HEK293 (cell line): ENCODE measurements around the gene MYOZ1.

Experiments
- FEZF1 ChIP-seq: fragments of 450-650 bp; formaldehyde crosslinking; IDR thresholded peaks from 2 replicates; pipeline ENCODE4 v1.5.1; 2016; ENCODE audit warnings: missing biosample characterization, missing genetic modification characterization
- KLF8 ChIP-seq: fragments of 450-650 bp; formaldehyde crosslinking; IDR thresholded peaks from 2 replicates; pipeline ENCODE4 v1.5.1; 2016; ENCODE audit warnings: missing biosample characterization, missing genetic modification characterization
- OSR2 ChIP-seq: fragments of 450-650 bp; formaldehyde crosslinking; IDR thresholded peaks from 2 replicates; pipeline ENCODE4 v1.5.1; 2016; ENCODE audit warnings: missing biosample characterization, missing genetic modification characterization
- TRIM28 ChIP-seq: IDR thresholded peaks from 2 replicates; pipeline ENCODE4 v1.6.1; 2011; ENCODE audit warnings: low read length, control low read depth, borderline replicate concordance
- ZBTB7A ChIP-seq: fragments of 450-650 bp; formaldehyde crosslinking; IDR thresholded peaks from 2 replicates; pipeline ENCODE4 v1.5.1; 2016; ENCODE audit warnings: low read depth, missing biosample characterization, missing genetic modification characterization
- ZEB2 ChIP-seq: fragments of 450-650 bp; formaldehyde crosslinking; IDR thresholded peaks from 2 replicates; pipeline ENCODE4 v1.5.1; 2016; ENCODE audit warnings: missing biosample characterization, missing genetic modification characterization
- ZNF10 ChIP-seq: fragments of 450-650 bp; formaldehyde crosslinking; IDR thresholded peaks from 2 replicates; pipeline ENCODE4 v1.5.1; 2017; ENCODE audit warnings: missing biosample characterization, missing genetic modification characterization
- ZNF433 ChIP-seq: fragments of 450-650 bp; formaldehyde crosslinking; IDR thresholded peaks from 2 replicates; pipeline ENCODE4 v1.5.1; 2016; ENCODE audit warnings: missing biosample characterization, missing genetic modification characterization, low read depth
- ZNF549 ChIP-seq: fragments of 450-650 bp; IDR thresholded peaks from 2 replicates; pipeline ENCODE4 v1.5.1; 2018; ENCODE audit warnings: missing biosample characterization, missing genetic modification characterization, mild to moderate bottlenecking, inconsistent platforms, moderate library complexity
- ZNF660 ChIP-seq: fragments of 450-650 bp; IDR thresholded peaks from 2 replicates; pipeline ENCODE4 v1.5.1; 2018; ENCODE audit warnings: missing biosample characterization, mild to moderate bottlenecking, missing genetic modification characterization
- ZNF792 ChIP-seq: fragments of 450-650 bp; formaldehyde crosslinking; IDR thresholded peaks from 2 replicates; pipeline ENCODE4 v1.5.1; 2016; ENCODE audit warnings: missing biosample characterization, missing genetic modification characterization
- ZNF830 ChIP-seq: fragments of 450-650 bp; IDR thresholded peaks from 2 replicates; pipeline ENCODE4 v1.5.0; 2018; ENCODE audit warnings: missing biosample characterization, missing genetic modification characterization, low read depth, mild to moderate bottlenecking, moderate library complexity
- ZNF837 ChIP-seq: fragments of 450-650 bp; formaldehyde crosslinking; IDR thresholded peaks from 2 replicates; pipeline ENCODE4 v1.5.1; 2016; ENCODE audit warnings: missing biosample characterization, missing genetic modification characterization
- ZXDB ChIP-seq: fragments of 450-650 bp; formaldehyde crosslinking; IDR thresholded peaks from 2 replicates; pipeline ENCODE4 v1.5.1; 2016; ENCODE audit warnings: missing biosample characterization, missing genetic modification characterization
- TF ChIP-seq, protein P1 (sequence below): fragments of 450-650 bp; formaldehyde crosslinking; IDR thresholded peaks from 2 replicates; pipeline ENCODE4 v1.5.1; 2016; ENCODE audit warnings: missing biosample characterization, missing genetic modification characterization
- TF ChIP-seq, protein P2 (sequence below): fragments of 450-650 bp; formaldehyde crosslinking; IDR thresholded peaks from 2 replicates; pipeline ENCODE4 v1.5.0; 2017; ENCODE audit warnings: missing biosample characterization, missing genetic modification characterization, borderline replicate concordance
- TF ChIP-seq, protein P3 (sequence below): fragments of 450-650 bp; formaldehyde crosslinking; IDR thresholded peaks from 2 replicates; pipeline ENCODE4 v1.5.1; 2016; ENCODE audit warnings: missing biosample characterization, missing genetic modification characterization
- TF ChIP-seq, protein P4 (sequence below): fragments of 450-650 bp; IDR thresholded peaks from 2 replicates; pipeline ENCODE4 v1.5.1; 2018; ENCODE audit warnings: missing biosample characterization, mild to moderate bottlenecking, missing genetic modification characterization
- TF ChIP-seq, protein P5 (sequence below): fragments of 450-650 bp; formaldehyde crosslinking; IDR thresholded peaks from 2 replicates; pipeline ENCODE4 v1.5.1; 2016; ENCODE audit warnings: missing biosample characterization, missing genetic modification characterization, borderline replicate concordance
- TF ChIP-seq, protein P6 (sequence below): fragments of 450-650 bp; formaldehyde crosslinking; IDR thresholded peaks from 2 replicates; pipeline ENCODE4 v1.5.1; 2016; ENCODE audit warnings: missing biosample characterization, missing genetic modification characterization, borderline replicate concordance

Gene MYOZ1

DNA sequence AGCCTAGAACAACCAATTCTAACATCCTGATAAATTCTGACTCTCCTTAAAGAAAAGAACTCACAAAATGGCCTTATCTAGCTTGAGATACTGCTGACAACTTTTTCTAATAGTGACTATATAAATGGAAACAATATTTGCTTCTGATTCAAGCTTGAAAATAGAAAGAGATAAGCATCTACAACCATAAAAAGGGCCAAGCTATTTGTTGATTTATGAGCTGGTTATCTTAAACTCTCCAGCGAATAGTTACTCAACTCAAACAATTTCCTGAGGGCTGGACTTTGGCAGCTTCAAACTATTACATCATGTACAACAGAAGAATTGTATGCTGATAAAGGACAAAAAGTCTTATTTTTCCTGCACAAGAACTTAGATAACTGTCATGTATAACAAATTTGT lies 54.7 kb downstream of the MYOZ1 start (continued):
- TF ChIP-seq KLF8 (tag by site-specific recombination) (peak; percentile 8; the same call in 1 of the 2 replicates), TRIM28 (peak; percentile 73; the same call in 1 of the 2 replicates), ZNF837 (tag by site-specific recombination) (no peak), ZNF830 (tag by site-specific recombination) (no peak), ZEB2 (tag by site-specific recombination) (peak; percentile 75), ZXDB (tag by site-specific recombination) (peak; percentile 77), ZNF792 (no peak), FEZF1 (tag by site-specific recombination) (peak; percentile 92), OSR2 (tag by site-specific recombination) (peak; percentile 46; the same call in 1 of the 2 replicates), ZNF10 (tag by site-specific recombination) (peak; percentile 21; the same call in 1 of the 2 replicates), ZBTB7A (tag by site-specific recombination) (no peak), ZNF660 (peak; percentile 68; the same call in 1 of the 2 replicates), ZNF433 (no peak), ZNF549 (tag by site-specific recombination) (no peak; the same call in 1 of the 2 replicates)
- TF ChIP-seq, protein P1, sequence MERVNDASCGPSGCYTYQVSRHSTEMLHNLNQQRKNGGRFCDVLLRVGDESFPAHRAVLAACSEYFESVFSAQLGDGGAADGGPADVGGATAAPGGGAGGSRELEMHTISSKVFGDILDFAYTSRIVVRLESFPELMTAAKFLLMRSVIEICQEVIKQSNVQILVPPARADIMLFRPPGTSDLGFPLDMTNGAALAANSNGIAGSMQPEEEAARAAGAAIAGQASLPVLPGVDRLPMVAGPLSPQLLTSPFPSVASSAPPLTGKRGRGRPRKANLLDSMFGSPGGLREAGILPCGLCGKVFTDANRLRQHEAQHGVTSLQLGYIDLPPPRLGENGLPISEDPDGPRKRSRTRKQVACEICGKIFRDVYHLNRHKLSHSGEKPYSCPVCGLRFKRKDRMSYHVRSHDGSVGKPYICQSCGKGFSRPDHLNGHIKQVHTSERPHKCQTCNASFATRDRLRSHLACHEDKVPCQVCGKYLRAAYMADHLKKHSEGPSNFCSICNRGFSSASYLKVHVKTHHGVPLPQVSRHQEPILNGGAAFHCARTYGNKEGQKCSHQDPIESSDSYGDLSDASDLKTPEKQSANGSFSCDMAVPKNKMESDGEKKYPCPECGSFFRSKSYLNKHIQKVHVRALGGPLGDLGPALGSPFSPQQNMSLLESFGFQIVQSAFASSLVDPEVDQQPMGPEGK (tag by site-specific recombination) = peak; percentile 16; the same call in 1 of the 2 replicates
- TF ChIP-seq, protein P2, sequence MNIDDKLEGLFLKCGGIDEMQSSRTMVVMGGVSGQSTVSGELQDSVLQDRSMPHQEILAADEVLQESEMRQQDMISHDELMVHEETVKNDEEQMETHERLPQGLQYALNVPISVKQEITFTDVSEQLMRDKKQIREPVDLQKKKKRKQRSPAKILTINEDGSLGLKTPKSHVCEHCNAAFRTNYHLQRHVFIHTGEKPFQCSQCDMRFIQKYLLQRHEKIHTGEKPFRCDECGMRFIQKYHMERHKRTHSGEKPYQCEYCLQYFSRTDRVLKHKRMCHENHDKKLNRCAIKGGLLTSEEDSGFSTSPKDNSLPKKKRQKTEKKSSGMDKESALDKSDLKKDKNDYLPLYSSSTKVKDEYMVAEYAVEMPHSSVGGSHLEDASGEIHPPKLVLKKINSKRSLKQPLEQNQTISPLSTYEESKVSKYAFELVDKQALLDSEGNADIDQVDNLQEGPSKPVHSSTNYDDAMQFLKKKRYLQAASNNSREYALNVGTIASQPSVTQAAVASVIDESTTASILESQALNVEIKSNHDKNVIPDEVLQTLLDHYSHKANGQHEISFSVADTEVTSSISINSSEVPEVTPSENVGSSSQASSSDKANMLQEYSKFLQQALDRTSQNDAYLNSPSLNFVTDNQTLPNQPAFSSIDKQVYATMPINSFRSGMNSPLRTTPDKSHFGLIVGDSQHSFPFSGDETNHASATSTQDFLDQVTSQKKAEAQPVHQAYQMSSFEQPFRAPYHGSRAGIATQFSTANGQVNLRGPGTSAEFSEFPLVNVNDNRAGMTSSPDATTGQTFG (tag by site-specific recombination) = no peak
- TF ChIP-seq, protein P3, sequence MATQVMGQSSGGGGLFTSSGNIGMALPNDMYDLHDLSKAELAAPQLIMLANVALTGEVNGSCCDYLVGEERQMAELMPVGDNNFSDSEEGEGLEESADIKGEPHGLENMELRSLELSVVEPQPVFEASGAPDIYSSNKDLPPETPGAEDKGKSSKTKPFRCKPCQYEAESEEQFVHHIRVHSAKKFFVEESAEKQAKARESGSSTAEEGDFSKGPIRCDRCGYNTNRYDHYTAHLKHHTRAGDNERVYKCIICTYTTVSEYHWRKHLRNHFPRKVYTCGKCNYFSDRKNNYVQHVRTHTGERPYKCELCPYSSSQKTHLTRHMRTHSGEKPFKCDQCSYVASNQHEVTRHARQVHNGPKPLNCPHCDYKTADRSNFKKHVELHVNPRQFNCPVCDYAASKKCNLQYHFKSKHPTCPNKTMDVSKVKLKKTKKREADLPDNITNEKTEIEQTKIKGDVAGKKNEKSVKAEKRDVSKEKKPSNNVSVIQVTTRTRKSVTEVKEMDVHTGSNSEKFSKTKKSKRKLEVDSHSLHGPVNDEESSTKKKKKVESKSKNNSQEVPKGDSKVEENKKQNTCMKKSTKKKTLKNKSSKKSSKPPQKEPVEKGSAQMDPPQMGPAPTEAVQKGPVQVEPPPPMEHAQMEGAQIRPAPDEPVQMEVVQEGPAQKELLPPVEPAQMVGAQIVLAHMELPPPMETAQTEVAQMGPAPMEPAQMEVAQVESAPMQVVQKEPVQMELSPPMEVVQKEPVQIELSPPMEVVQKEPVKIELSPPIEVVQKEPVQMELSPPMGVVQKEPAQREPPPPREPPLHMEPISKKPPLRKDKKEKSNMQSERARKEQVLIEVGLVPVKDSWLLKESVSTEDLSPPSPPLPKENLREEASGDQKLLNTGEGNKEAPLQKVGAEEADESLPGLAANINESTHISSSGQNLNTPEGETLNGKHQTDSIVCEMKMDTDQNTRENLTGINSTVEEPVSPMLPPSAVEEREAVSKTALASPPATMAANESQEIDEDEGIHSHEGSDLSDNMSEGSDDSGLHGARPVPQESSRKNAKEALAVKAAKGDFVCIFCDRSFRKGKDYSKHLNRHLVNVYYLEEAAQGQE (tag by site-specific recombination) = 0 out of 2 replicates have a peak, but pooled peaks have one; percentile 22
- TF ChIP-seq, protein P4, sequence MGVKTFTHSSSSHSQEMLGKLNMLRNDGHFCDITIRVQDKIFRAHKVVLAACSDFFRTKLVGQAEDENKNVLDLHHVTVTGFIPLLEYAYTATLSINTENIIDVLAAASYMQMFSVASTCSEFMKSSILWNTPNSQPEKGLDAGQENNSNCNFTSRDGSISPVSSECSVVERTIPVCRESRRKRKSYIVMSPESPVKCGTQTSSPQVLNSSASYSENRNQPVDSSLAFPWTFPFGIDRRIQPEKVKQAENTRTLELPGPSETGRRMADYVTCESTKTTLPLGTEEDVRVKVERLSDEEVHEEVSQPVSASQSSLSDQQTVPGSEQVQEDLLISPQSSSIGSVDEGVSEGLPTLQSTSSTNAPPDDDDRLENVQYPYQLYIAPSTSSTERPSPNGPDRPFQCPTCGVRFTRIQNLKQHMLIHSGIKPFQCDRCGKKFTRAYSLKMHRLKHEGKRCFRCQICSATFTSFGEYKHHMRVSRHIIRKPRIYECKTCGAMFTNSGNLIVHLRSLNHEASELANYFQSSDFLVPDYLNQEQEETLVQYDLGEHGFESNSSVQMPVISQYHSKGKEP = peak; percentile 16; the same call in 1 of the 2 replicates
- TF ChIP-seq, protein P5, sequence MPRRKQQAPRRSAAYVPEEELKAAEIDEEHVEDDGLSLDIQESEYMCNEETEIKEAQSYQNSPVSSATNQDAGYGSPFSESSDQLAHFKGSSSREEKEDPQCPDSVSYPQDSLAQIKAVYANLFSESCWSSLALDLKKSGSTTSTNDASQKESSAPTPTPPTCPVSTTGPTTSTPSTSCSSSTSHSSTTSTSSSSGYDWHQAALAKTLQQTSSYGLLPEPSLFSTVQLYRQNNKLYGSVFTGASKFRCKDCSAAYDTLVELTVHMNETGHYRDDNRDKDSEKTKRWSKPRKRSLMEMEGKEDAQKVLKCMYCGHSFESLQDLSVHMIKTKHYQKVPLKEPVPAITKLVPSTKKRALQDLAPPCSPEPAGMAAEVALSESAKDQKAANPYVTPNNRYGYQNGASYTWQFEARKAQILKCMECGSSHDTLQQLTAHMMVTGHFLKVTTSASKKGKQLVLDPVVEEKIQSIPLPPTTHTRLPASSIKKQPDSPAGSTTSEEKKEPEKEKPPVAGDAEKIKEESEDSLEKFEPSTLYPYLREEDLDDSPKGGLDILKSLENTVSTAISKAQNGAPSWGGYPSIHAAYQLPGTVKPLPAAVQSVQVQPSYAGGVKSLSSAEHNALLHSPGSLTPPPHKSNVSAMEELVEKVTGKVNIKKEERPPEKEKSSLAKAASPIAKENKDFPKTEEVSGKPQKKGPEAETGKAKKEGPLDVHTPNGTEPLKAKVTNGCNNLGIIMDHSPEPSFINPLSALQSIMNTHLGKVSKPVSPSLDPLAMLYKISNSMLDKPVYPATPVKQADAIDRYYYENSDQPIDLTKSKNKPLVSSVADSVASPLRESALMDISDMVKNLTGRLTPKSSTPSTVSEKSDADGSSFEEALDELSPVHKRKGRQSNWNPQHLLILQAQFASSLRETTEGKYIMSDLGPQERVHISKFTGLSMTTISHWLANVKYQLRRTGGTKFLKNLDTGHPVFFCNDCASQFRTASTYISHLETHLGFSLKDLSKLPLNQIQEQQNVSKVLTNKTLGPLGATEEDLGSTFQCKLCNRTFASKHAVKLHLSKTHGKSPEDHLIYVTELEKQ (tag by site-specific recombination) = peak; percentile 75; the same call in 1 of the 2 replicates
- TF ChIP-seq, protein P6, sequence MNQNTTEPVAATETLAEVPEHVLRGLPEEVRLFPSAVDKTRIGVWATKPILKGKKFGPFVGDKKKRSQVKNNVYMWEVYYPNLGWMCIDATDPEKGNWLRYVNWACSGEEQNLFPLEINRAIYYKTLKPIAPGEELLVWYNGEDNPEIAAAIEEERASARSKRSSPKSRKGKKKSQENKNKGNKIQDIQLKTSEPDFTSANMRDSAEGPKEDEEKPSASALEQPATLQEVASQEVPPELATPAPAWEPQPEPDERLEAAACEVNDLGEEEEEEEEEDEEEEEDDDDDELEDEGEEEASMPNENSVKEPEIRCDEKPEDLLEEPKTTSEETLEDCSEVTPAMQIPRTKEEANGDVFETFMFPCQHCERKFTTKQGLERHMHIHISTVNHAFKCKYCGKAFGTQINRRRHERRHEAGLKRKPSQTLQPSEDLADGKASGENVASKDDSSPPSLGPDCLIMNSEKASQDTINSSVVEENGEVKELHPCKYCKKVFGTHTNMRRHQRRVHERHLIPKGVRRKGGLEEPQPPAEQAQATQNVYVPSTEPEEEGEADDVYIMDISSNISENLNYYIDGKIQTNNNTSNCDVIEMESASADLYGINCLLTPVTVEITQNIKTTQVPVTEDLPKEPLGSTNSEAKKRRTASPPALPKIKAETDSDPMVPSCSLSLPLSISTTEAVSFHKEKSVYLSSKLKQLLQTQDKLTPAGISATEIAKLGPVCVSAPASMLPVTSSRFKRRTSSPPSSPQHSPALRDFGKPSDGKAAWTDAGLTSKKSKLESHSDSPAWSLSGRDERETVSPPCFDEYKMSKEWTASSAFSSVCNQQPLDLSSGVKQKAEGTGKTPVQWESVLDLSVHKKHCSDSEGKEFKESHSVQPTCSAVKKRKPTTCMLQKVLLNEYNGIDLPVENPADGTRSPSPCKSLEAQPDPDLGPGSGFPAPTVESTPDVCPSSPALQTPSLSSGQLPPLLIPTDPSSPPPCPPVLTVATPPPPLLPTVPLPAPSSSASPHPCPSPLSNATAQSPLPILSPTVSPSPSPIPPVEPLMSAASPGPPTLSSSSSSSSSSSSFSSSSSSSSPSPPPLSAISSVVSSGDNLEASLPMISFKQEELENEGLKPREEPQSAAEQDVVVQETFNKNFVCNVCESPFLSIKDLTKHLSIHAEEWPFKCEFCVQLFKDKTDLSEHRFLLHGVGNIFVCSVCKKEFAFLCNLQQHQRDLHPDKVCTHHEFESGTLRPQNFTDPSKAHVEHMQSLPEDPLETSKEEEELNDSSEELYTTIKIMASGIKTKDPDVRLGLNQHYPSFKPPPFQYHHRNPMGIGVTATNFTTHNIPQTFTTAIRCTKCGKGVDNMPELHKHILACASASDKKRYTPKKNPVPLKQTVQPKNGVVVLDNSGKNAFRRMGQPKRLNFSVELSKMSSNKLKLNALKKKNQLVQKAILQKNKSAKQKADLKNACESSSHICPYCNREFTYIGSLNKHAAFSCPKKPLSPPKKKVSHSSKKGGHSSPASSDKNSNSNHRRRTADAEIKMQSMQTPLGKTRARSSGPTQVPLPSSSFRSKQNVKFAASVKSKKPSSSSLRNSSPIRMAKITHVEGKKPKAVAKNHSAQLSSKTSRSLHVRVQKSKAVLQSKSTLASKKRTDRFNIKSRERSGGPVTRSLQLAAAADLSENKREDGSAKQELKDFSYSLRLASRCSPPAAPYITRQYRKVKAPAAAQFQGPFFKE (tag by site-specific recombination) = no peak
